GM12878 (cell line): Measurements from ENCODE around the gene TNFSF13. TPM values are rescaled to one million over a fixed set of nuclear protein-coding genes. Genes with fewer than 3 reads are reported as not detected.
A peak's percentile ranks its signal among the peaks of the same experiment; 100 is the strongest.

Experiments used
- BMI1 ChIP-seq: fragments of 450-650 bp; IDR thresholded peaks from 2 replicates; pipeline ENCODE4 v1.6.1; 2016; ENCODE audit warnings: mild to moderate bottlenecking, moderate library complexity, borderline replicate concordance
- CREM ChIP-seq: IDR thresholded peaks from 2 replicates; pipeline ENCODE4 v1.6.1; 2014; ENCODE audit warnings: antibody characterized with exemption, low read depth
- CUX1 ChIP-seq: IDR thresholded peaks from 2 replicates; pipeline ENCODE4 v1.6.1; 2012; ENCODE audit warnings: improper control_type of control experiment, low read depth, low read length; ENCODE audit not compliant: insufficient replicate concordance
- EP300 ChIP-seq, 2 experiments: fragments of 150-350 bp in 1 of 2; IDR thresholded peaks; 2 replicates each; pipeline ENCODE4 v1.6.1; 2011 to 2012; ENCODE audit warnings: low read depth in 2 of 2, low read length in 2 of 2, borderline replicate concordance in 1 of 2, improper control_type of control experiment in 1 of 2, inconsistent platforms in 1 of 2; ENCODE audit not compliant: control insufficient read depth in 1 of 2
- FOS ChIP-seq: IDR thresholded peaks from 3 replicates; pipeline ENCODE4 v1.6.1; 2011; ENCODE audit warnings: borderline replicate concordance; ENCODE audit not compliant: insufficient read length; ENCODE audit errors: extremely low read depth
- FOXM1 ChIP-seq: IDR thresholded peaks from 2 replicates; pipeline ENCODE4 v1.6.1; 2012; ENCODE audit warnings: low read depth, mild to moderate bottlenecking, inconsistent platforms, low read length, moderate library complexity
- IKZF1 ChIP-seq: fragments of 450-650 bp; conservative IDR thresholded peaks from 2 replicates; pipeline ENCODE4 v1.6.1; 2017; ENCODE audit warnings: antibody characterized with exemption, mild to moderate bottlenecking
- IRF4 ChIP-seq: IDR thresholded peaks from 2 replicates; pipeline ENCODE4 v1.6.1; 2011; ENCODE audit warnings: low read depth, low read length
- MTA2 ChIP-seq: fragments of 450-650 bp; IDR thresholded peaks from 2 replicates; pipeline ENCODE4 v1.6.1; 2016; ENCODE audit warnings: low read depth, mild to moderate bottlenecking, moderate library complexity
- MTA3 ChIP-seq: IDR thresholded peaks from 2 replicates; pipeline ENCODE4 v1.6.1; 2012; ENCODE audit warnings: low read length, inconsistent platforms, borderline replicate concordance
- NFIC ChIP-seq: IDR thresholded peaks from 2 replicates; pipeline ENCODE4 v1.6.1; 2012; ENCODE audit warnings: low read depth, mild to moderate bottlenecking, inconsistent platforms, low read length, moderate library complexity
- NR2C1 ChIP-seq: fragments of 450-650 bp; IDR thresholded peaks from 2 replicates; pipeline ENCODE4 v1.6.1; 2017; ENCODE audit warnings: antibody characterized with exemption, mild to moderate bottlenecking, moderate library complexity
- NR2F1 ChIP-seq: fragments of 450-650 bp; conservative IDR thresholded peaks from 2 replicates; pipeline ENCODE4 v1.6.1; 2017; ENCODE audit warnings: mild to moderate bottlenecking
- PAX5 ChIP-seq: IDR thresholded peaks from 2 replicates; pipeline ENCODE4 v1.6.1; 2011; ENCODE audit warnings: low read depth, low read length, borderline replicate concordance
- PBX3 ChIP-seq: IDR thresholded peaks from 2 replicates; pipeline ENCODE4 v1.6.1; 2011; ENCODE audit warnings: mild to moderate bottlenecking, low read depth, low read length, moderate library complexity; ENCODE audit not compliant: insufficient replicate concordance
- POLR2AphosphoS2 ChIP-seq: IDR thresholded peaks from 2 replicates; pipeline ENCODE4 v1.6.1; 2011; ENCODE audit warnings: low read depth, mild to moderate bottlenecking, low read length, improper control_type of control experiment, moderate library complexity
- SUZ12 ChIP-seq: fragments of 200-600 bp; sonication (generic); IDR thresholded peaks from one replicate; pipeline ENCODE4 v1.6.1; 2018; ENCODE audit warnings: antibody characterized with exemption, mild to moderate bottlenecking; ENCODE audit not compliant: unreplicated experiment
- TBL1XR1 ChIP-seq: IDR thresholded peaks from 2 replicates; pipeline ENCODE4 v1.6.1; 2012; ENCODE audit warnings: low read depth, low read length, improper control_type of control experiment
- TCF3 ChIP-seq: IDR thresholded peaks from 2 replicates; pipeline ENCODE4 v1.6.1; 2012; ENCODE audit warnings: low read depth, mild to moderate bottlenecking, low read length, borderline replicate concordance; ENCODE audit not compliant: insufficient read depth
- ZNF687 ChIP-seq: fragments of 450-650 bp; IDR thresholded peaks from 2 replicates; pipeline ENCODE4 v1.6.1; 2017; ENCODE audit warnings: mild to moderate bottlenecking, moderate library complexity
- polyA plus RNA-seq, 11 experiments: library from polyadenylated mRNA; depleted of rRNA in 4 of 11; unstranded in 6 of 11; stranded (reverse) in 5 of 11; fragments of >200 nt; fragmentation: Nextera tagmentation in 4 of 11; fragmentation: Illumina TruSeq in 1 of 11; extraction: Ambion mirVana in 4 of 11; extraction: Trizol in 1 of 11; gene quantifications; 1 replicate in 1 of 11; 2 replicates in 10 of 11; pipeline versions ENCODE4 v1.2.1 to v1.2.3, GENCODE V29; 2011 to 2016; ENCODE audit warnings: inconsistent platforms in 2 of 11, missing spikeins in 2 of 11, low read depth in 1 of 11
- total RNA-seq, 4 experiments: library from RNA; depleted of rRNA in 3 of 4; stranded (reverse); fragments of >200 nt in 3 of 4; fragmentation: Illumina TruSeq in 1 of 4; extraction: Trizol in 1 of 4; gene quantifications; 2 replicates each; pipeline versions ENCODE4 v1.2.1 to v1.2.3, GENCODE V29; 2013 to 2021

TNFSF13 gene
- total and polyA plus RNA-seq, 10 of the 15 experiments (the other 5 are each of a cell fraction or from before 2014, with no cell fraction given): 0.56 to 14.6 (median 9.7) TPM

GRCh38 chr17:7552621-7553051, 5.9 kb upstream of the TNFSF13 start (continued):
- peak; percentile 85; the same call in 1 of the 2 replicates for TF ChIP-seq ZNF687
- TF ChIP-seq PBX3: no peak
- TF ChIP-seq IKZF1: peak; percentile 87
- TF ChIP-seq BMI1: no peak
- TF ChIP-seq CUX1: no peak
- 0 out of 2 replicates have a peak, but pooled peaks have one; percentile 18 for TF ChIP-seq FOXM1
- TF ChIP-seq MTA2: peak; percentile 71; the same call in 1 of the 2 replicates
- peak; percentile 66; the same call in 1 of the 2 replicates for TF ChIP-seq MTA3
- 0 out of 4 replicates have a peak, but pooled peaks of 1 of the 2 experiments have one; percentile 7 for TF ChIP-seq EP300 (IDR thresholded peaks at IDR 0.05; ENCODE audit: borderline replicate concordance in 1 of 2, control insufficient read depth in 1 of 2, low read depth in 2 of 2, low read length in 2 of 2)
- TF ChIP-seq PAX5: 0 out of 2 replicates have a peak, but pooled peaks have one; percentile 41
- TF ChIP-seq NR2F1: 0 out of 2 replicates have a peak, but pooled peaks have one; percentile 55
- no peak for TF ChIP-seq NR2C1
- TF ChIP-seq NFIC: peak; percentile 15; the same call in 1 of the 2 replicates
- no peak for TF ChIP-seq SUZ12
- no peak for TF ChIP-seq TBL1XR1
- no peak for TF ChIP-seq CREM
- TF ChIP-seq FOS: no peak
- no peak for TF ChIP-seq POLR2AphosphoS2
- TF ChIP-seq IRF4: 0 out of 2 replicates have a peak, but pooled peaks have one; percentile 11
- no peak for TF ChIP-seq TCF3
